Fibroblast of mammary gland (primary cell): Measurements from ENCODE around the gene FAM78A.

ENCODE experiments used
- DNase-seq: peaks from one replicate; pipeline ENCODE4 v3.0.0-alpha.2; 2010; ENCODE audit warnings: low read depth
- H3K4me3 ChIP-seq: 2 replicates; pipeline ENCODE4 v1.5.1; 2011; ENCODE audit warnings: low read depth, mild to moderate bottlenecking, low read length, moderate library complexity; ENCODE audit not compliant: control insufficient read depth
- CTCF ChIP-seq: conservative IDR thresholded peaks from 2 replicates; pipeline ENCODE4 v1.5.1; 2011; ENCODE audit warnings: low read depth, low read length, inconsistent platforms; ENCODE audit not compliant: control insufficient read depth, insufficient read depth

FAM78A gene

DNA sequence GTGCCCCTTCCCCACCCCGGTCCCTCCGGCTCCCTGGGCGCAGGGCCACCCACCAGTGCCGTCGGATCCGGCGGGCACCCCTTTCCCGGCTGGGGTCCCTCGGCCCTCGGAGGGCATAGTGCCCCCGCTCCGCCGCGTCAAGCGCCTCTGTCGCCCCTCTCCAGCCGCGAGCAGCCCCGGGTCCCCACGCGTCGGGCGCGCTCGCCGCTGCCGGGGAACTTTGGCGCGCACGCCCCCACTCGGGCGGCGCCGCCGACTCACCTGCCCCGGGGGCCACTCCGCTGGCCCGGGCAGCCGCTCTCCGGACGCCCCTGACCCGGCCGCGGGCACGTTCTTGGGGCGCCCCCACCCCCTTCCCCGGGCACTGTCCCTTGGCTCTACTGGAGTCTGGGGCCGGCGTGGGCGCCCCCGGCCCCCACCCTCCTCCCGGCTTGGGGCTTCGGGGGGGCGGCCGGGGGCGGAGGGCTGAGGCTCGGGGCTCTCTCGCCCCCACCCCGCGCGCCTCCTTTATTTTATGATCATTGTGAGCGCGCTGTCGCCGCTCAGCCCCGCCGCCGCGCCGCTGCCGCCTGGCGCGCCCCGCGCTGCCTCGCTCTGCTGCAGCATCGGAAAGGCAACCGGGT is 1.1 kb upstream of the FAM78A start:
- no peak for DNase-seq
- peak overlapping the region; percentile 12 for H3K4me3 ChIP-seq
- no peak for TF ChIP-seq CTCF

DNA sequence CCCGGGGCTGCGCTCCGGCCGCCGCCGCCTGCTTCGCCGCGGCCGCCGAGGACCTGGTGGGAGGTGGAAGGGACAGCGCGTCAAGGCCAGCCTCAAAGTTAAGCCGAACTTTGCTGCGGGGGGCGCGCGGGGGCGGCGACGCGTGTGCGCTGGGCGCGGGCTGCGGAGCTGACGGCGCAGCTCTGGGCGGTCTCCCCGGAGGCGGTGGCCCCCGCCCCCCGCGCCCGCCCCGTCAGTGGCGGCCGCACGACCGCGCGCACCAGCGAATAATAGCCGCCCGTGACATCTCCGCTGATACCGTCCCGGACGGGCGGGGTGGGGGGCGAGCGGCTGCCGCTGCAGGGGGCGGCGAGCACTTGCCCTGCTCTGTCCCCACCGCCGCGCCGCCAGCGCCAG is 579 bp upstream of the FAM78A start:
- DNase-seq = no peak
- TF ChIP-seq CTCF = no peak
- H3K4me3 ChIP-seq = no peak overlapping the region

GRCh38 chr9:131275332-131276093 is 797 bp downstream of the FAM78A start:
- no peak overlapping the region for H3K4me3 ChIP-seq
- no peak for TF ChIP-seq CTCF

GRCh38 chr9:131274674-131275331 is 1.5 kb downstream of the FAM78A start:
- TF ChIP-seq CTCF = no peak
- DNase-seq = no peak
- H3K4me3 ChIP-seq = no peak overlapping the region

More at GRCh38 chr9:131275332-131276093, 797 bp downstream of the FAM78A start:
- DNase-seq = no peak

- no peak for DNase-seq
- TF ChIP-seq CTCF = no peak
- H3K4me3 ChIP-seq = no peak overlapping the region
Measured at GRCh38 chr9:131273856-131274673, 2.2 kb downstream of the FAM78A start.

GRCh38 chr9:131273146-131273855 is 3.0 kb downstream of the FAM78A start:
- no peak overlapping the region for H3K4me3 ChIP-seq
- TF ChIP-seq CTCF = no peak
- no peak for DNase-seq
